HG03135 (cell line): Measurements from ENCODE around the gene KCNJ15.
A peak's percentile ranks its signal among the peaks of the same experiment; 100 is the strongest.
"Not testable (repeated sequence)": the region's sequence is repeated elsewhere in the genome, so short reads cannot be mapped to it uniquely, and the experiment has no call there.

Experiments
- ATAC-seq: cut with Tn5 transposase; IDR thresholded peaks from one replicate; pipeline ENCODE4 v1.9.1; 2021; ENCODE audit warnings: mild to moderate bottlenecking, moderate library complexity; ENCODE audit not compliant: unreplicated experiment

Gene KCNJ15

GRCh38 chr21:38244407-38244787, 12.4 kb upstream of the KCNJ15 start:
- ATAC-seq, result no peak

GRCh38 chr21:38244885-38245869, 11.6 kb upstream of the KCNJ15 start:
- peak; percentile 83 for ATAC-seq

- ATAC-seq, result no peak
These were observed 10.3 kb upstream of the KCNJ15 start for GRCh38 chr21:38246511-38246910.

GRCh38 chr21:38247054-38247453, 9.7 kb upstream of the KCNJ15 start:
- not testable (repeated sequence) for ATAC-seq

- ATAC-seq, result no peak
These were observed 8.9 kb upstream of the KCNJ15 start for GRCh38 chr21:38247738-38248510.

GRCh38 chr21:38249256-38249655, 7.5 kb upstream of the KCNJ15 start:
- peak; percentile 50 for ATAC-seq

GRCh38 chr21:38249696-38250278, 7.0 kb upstream of the KCNJ15 start:
- no peak for ATAC-seq

GRCh38 chr21:38250991-38251418, 5.8 kb upstream of the KCNJ15 start:
- no peak for ATAC-seq

- ATAC-seq, result no peak
These were observed 1.8 kb upstream of the KCNJ15 start for GRCh38 chr21:38254970-38255369.

- no peak for ATAC-seq
These were observed 1.1 kb upstream of the KCNJ15 start for GRCh38 chr21:38255571-38256117.

GRCh38 chr21:38257667-38258066, 876 bp downstream of the KCNJ15 start:
- no peak for ATAC-seq

- ATAC-seq, result no peak
These were observed 2.0 kb downstream of the KCNJ15 start for GRCh38 chr21:38258521-38259485.

- ATAC-seq, result no peak
These were observed 2.9 kb downstream of the KCNJ15 start for GRCh38 chr21:38259665-38260064.

GRCh38 chr21:38260426-38260825, 3.6 kb downstream of the KCNJ15 start:
- no peak for ATAC-seq

- no peak for ATAC-seq
These were observed 5.1 kb downstream of the KCNJ15 start for GRCh38 chr21:38261851-38262250.

GRCh38 chr21:38263493-38263892, 6.7 kb downstream of the KCNJ15 start:
- ATAC-seq, result no peak

GRCh38 chr21:38264571-38264970, 7.8 kb downstream of the KCNJ15 start:
- no peak for ATAC-seq

GRCh38 chr21:38265166-38265565, 8.4 kb downstream of the KCNJ15 start:
- ATAC-seq, result no peak

GRCh38 chr21:38266732-38267131, 9.9 kb downstream of the KCNJ15 start:
- ATAC-seq, result no peak
